Thyroid gland (tissue), 4 donors: ENCODE results near the gene BTBD6. TPM values are rescaled to one million over a fixed set of nuclear protein-coding genes. Genes with fewer than 3 reads are reported as not detected.
"Not testable (repeated sequence)": the region's sequence is repeated elsewhere in the genome, so short reads cannot be mapped to it uniquely, and the experiment has no call there.

ENCODE experiments used
- DNase-seq, 2 donors: peaks; one replicate each; pipeline ENCODE4 v3.0.0-alpha.2; 2019
- H3K27ac ChIP-seq, 3 donors: fragments of 200-600 bp; sonication (generic); 1 replicate in 2 of 3; 2 replicates in 1 of 3; pipeline ENCODE4 v1.5.1; 2016 to 2019; ENCODE audit warnings: mild to moderate bottlenecking in 1 of 3, moderate library complexity in 1 of 3
- H3K27me3 ChIP-seq: fragments of 200-600 bp; sonication (generic); one replicate; pipeline ENCODE4 v1.5.1; 2019
- H3K36me3 ChIP-seq, 2 donors: fragments of 200-600 bp; sonication (generic); one replicate each; pipeline ENCODE4 v1.5.1; 2016 to 2019
- H3K4me1 ChIP-seq, 2 donors: fragments of 200-600 bp; sonication (generic); one replicate each; pipeline ENCODE4 v1.5.1; 2017 to 2019
- H3K4me3 ChIP-seq, 3 donors: fragments of 200-600 bp; sonication (generic); replicated peaks in 1 of 3; 1 replicate in 2 of 3; 2 replicates in 1 of 3; pipeline ENCODE4 v1.5.1; 2016; ENCODE audit warnings: mild to moderate bottlenecking in 1 of 3
- H3K9me3 ChIP-seq: fragments of 200-600 bp; sonication (generic); one replicate; pipeline ENCODE4 v1.5.1; 2017
- CTCF ChIP-seq, 6 experiments: fragments of 200-600 bp in 3 of 6; fragments of 450-650 bp in 3 of 6; sonication (generic) in 3 of 6; IDR thresholded peaks; one replicate each; pipeline ENCODE4 v1.5.1; 2016 to 2019; ENCODE audit warnings: antibody characterized with exemption in 6 of 6, mild to moderate bottlenecking in 2 of 6, inconsistent platforms in 1 of 6, moderate library complexity in 1 of 6
- POLR2A ChIP-seq, 2 donors: fragments of 450-650 bp; IDR thresholded peaks; one replicate each; pipeline ENCODE4 v1.6.1; 2017; ENCODE audit warnings: antibody characterized with exemption in 2 of 2, mild to moderate bottlenecking in 2 of 2, moderate library complexity in 1 of 2
- WGBS, 2 donors: methylation state at CpG; one replicate each; pipeline ENCODE4 v1.1.5; 2017; 5-methylcytosine and 5-hydroxymethylcytosine counted together
- intact Hi-C: fragments of 100-400 bp; cut with DNase I; formaldehyde crosslinking; loops from one replicate; pipeline ENCODE4 v1.15.1; 2023
- total RNA-seq, 4 donors: library from RNA; depleted of rRNA; stranded (reverse); fragments of >200 nt; gene quantifications; one replicate each; pipeline ENCODE4 v1.2.3, GENCODE V29; 2016

BTBD6 gene
- total RNA-seq, 4 donors from 2014 or later, result 35.9 to 58.2 (median 44.2) TPM

- intact Hi-C loops, result no loop called here
- Histone ChIP-seq H3K27me3 (no peaks in the 10 kb centered on the region), H3K36me3 (no peaks in the 10 kb centered on the region), H3K4me1 (peaks cover 9 to 14% of the 10 kb centered on the region in 2 donors), H3K9me3 (no peaks in the 10 kb centered on the region), H3K4me3 (no peak overlapping the region), H3K27ac (no peak overlapping the region)
- no peak for TF ChIP-seq POLR2A (IDR thresholded peaks at IDR 0.05)
- TF ChIP-seq CTCF (IDR thresholded peaks at IDR 0.05), result no peak
- DNase-seq, result no peak
- WGBS, 2 donors, result 71 to 79% methylated on average over 8 to 9 of the region's 16 CpGs
Observed at GRCh38 chr14:105275267-105275946, 27.1 kb downstream of the BTBD6 start.

GRCh38 chr14:105277448-105277847 is 29.1 kb downstream of the BTBD6 start:
- H3K36me3 ChIP-seq, H3K27ac ChIP-seq, H3K9me3 ChIP-seq, H3K4me3 ChIP-seq, intact Hi-C loops, DNase-seq, H3K27me3 ChIP-seq: not testable (repeated sequence)
- WGBS, 2 donors, result 76 to 80% methylated on average over 2 of the region's 4 CpGs
- H3K4me1 ChIP-seq, result peaks cover 12 to 13% of the 10 kb centered on the region in 2 donors

GRCh38 chr14:105279642-105280361 is 31.5 kb downstream of the BTBD6 start:
- intact Hi-C loops, result loop anchor here (5.0 kb wide), 2 partner anchors 78 to 188 kb away; no protein-coding TSS in a partner anchor

GRCh38 chr14:105280525-105280924 is 32.2 kb downstream of the BTBD6 start:
- Histone ChIP-seq H3K27me3 (no peaks in the 10 kb centered on the region), H3K4me3 (no peak overlapping the region), H3K36me3 (no peaks in the 10 kb centered on the region), H3K4me1 (peaks cover 4 to 5% of the 10 kb centered on the region in 2 donors), H3K27ac (no peak overlapping the region), H3K9me3 (no peaks in the 10 kb centered on the region)
- 88 to 94% methylated on average over 8 to 14 of the region's 21 CpGs for whole genome bisulfite sequencing, 2 donors
- intact Hi-C loops, result loop anchor here (5.0 kb wide), 2 partner anchors 78 to 188 kb away; no protein-coding TSS in a partner anchor
- TF ChIP-seq CTCF (IDR thresholded peaks at IDR 0.05), result no peak
- no peak for TF ChIP-seq POLR2A (IDR thresholded peaks at IDR 0.05)
- no peak for DNase-seq

More at GRCh38 chr14:105279642-105280361, 31.5 kb downstream of the BTBD6 start:
- H3K9me3 ChIP-seq, result no peaks in the 10 kb centered on the region
- no peaks in the 10 kb centered on the region for H3K36me3 ChIP-seq
- WGBS, 2 donors, result 95% methylated on average over 18 of the region's 18 CpGs
- peaks cover 4 to 5% of the 10 kb centered on the region in 2 donors for H3K4me1 ChIP-seq
- no peak overlapping the region for H3K4me3 ChIP-seq
- H3K27ac ChIP-seq, result no peak overlapping the region
- no peaks in the 10 kb centered on the region for H3K27me3 ChIP-seq
- no peak for TF ChIP-seq CTCF (IDR thresholded peaks at IDR 0.05)
- TF ChIP-seq POLR2A (IDR thresholded peaks at IDR 0.05), result no peak
- DNase-seq, result no peak

GRCh38 chr14:105281371-105282097 is 33.2 kb downstream of the BTBD6 start:
- intact Hi-C loops, result loop anchor here (5.0 kb wide), 2 partner anchors 79 to 189 kb away; no protein-coding TSS in a partner anchor
- H3K9me3 ChIP-seq, result no peaks in the 10 kb centered on the region
- H3K4me1 ChIP-seq, result peaks cover 4 to 5% of the 10 kb centered on the region in 2 donors
- no peaks in the 10 kb centered on the region for H3K36me3 ChIP-seq
- no peaks in the 10 kb centered on the region for H3K27me3 ChIP-seq
- DNase-seq, result peak; percentile 31 to 41
- H3K27ac ChIP-seq, result no peak overlapping the region
- no peak overlapping the region for H3K4me3 ChIP-seq
- peak; percentile 25 to 74 (median 58) for TF ChIP-seq CTCF (IDR thresholded peaks at IDR 0.05)
- no peak for TF ChIP-seq POLR2A (IDR thresholded peaks at IDR 0.05)
- 57 to 61% methylated on average over 17 of the region's 23 CpGs for WGBS, 2 donors
